Measurements from ENCODE around the gene E2F4. TPM values are rescaled to one million over a fixed set of nuclear protein-coding genes. Genes with fewer than 3 reads are reported as not detected.

E2F4 gene
- total and polyA plus RNA-seq, 5 donors from 2014 or later, result 46.8 to 63.7 (median 50.3) TPM

DNA sequence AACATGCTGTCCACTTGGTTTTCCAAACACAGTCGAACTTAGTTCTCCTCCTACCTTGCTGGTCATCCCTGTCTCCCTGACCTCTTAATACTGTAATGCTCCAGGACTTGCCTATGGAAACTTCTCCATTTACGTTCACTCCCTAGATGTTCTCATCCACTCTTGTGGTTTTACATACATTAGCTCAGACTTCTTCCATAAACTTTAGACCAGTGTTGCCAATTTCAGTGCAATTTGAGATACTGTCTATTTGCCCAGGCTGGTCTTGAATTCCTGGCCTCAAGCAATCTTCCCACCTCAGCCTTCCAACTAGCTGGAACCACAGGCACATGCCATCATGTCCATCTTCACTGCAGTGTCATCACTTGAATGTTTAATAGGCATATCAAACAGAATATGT is 9.7 kb upstream of the E2F4 start:
- DNase-seq (no peak), ATAC-seq (ENCODE audit: low read depth in 2 of 2) (no peak)
- Mint-ChIP-seq H3K9me3 (peaks cover 0 to 1% (median 0%) of the 10 kb centered on the region in 7 donors), H3K27ac (no peak overlapping the region), H3K4me3 (no peak overlapping the region), H3K36me3 (no peaks in the 10 kb centered on the region), H3K4me1 (peaks cover 4 to 23% (median 13%) of the 10 kb centered on the region in 4 donors), H3K27me3 (peaks cover 15% of the 10 kb centered on the region)
- Histone ChIP-seq H3K36me3 (ENCODE audit: control insufficient read depth, insufficient read depth, low read length) (no peaks in the 10 kb centered on the region), H3K9me3 (ENCODE audit: control insufficient read depth in 2 of 2, low read length in 2 of 2) (no peaks in the 10 kb centered on the region), H3K27ac (ENCODE audit: insufficient read depth, low read length, poor library complexity, severe bottlenecking) (no peak overlapping the region), H3K27me3 (ENCODE audit: control insufficient read depth, insufficient read depth, low read length) (peaks cover 3% of the 10 kb centered on the region), H3K4me1 (ENCODE audit: control insufficient read depth, insufficient read depth, low read length, poor library complexity, severe bottlenecking) (peaks cover 31% of the 10 kb centered on the region), H3K4me3 (ENCODE audit: low read depth, low read length) (no peak overlapping the region)

DNA sequence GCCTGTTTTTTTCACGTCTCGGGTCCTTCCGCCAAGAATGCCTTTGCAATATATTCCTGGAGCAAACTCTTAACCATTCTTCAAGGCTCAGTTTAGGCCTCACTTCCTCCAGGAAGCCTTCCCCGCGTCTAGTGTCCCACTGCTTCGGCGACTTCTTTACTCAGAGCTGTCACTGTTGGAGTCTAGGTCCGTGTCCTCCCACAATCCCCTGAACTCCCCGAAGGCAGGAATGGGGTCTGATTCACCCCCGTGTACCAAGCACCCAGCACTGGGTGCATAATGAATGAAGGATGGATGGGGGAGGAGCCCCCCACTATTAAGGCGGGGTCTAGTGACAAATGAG is 8.7 kb upstream of the E2F4 start:
- Histone ChIP-seq H3K36me3 (ENCODE audit: control insufficient read depth, insufficient read depth, low read length) (no peaks in the 10 kb centered on the region), H3K4me1 (ENCODE audit: control insufficient read depth, insufficient read depth, low read length, poor library complexity, severe bottlenecking) (peaks cover 25% of the 10 kb centered on the region), H3K9me3 (ENCODE audit: control insufficient read depth in 2 of 2, low read length in 2 of 2) (no peaks in the 10 kb centered on the region), H3K4me3 (ENCODE audit: low read depth, low read length) (peak overlapping the region; percentile 73), H3K27me3 (ENCODE audit: control insufficient read depth, insufficient read depth, low read length) (peaks cover 3% of the 10 kb centered on the region), H3K27ac (ENCODE audit: insufficient read depth, low read length, poor library complexity, severe bottlenecking) (peak overlapping the region; percentile 94)
- Mint-ChIP-seq H3K27me3 (peaks cover 10% of the 10 kb centered on the region), H3K27ac (no peak overlapping the region), H3K4me1 (peaks cover 4 to 23% (median 11%) of the 10 kb centered on the region in 4 donors), H3K36me3 (no peaks in the 10 kb centered on the region), H3K4me3 (no peak overlapping the region), H3K9me3 (no peaks in the 10 kb centered on the region)
- ATAC-seq (ENCODE audit: low read depth in 2 of 2), result no peak
- no peak for DNase-seq

DNA sequence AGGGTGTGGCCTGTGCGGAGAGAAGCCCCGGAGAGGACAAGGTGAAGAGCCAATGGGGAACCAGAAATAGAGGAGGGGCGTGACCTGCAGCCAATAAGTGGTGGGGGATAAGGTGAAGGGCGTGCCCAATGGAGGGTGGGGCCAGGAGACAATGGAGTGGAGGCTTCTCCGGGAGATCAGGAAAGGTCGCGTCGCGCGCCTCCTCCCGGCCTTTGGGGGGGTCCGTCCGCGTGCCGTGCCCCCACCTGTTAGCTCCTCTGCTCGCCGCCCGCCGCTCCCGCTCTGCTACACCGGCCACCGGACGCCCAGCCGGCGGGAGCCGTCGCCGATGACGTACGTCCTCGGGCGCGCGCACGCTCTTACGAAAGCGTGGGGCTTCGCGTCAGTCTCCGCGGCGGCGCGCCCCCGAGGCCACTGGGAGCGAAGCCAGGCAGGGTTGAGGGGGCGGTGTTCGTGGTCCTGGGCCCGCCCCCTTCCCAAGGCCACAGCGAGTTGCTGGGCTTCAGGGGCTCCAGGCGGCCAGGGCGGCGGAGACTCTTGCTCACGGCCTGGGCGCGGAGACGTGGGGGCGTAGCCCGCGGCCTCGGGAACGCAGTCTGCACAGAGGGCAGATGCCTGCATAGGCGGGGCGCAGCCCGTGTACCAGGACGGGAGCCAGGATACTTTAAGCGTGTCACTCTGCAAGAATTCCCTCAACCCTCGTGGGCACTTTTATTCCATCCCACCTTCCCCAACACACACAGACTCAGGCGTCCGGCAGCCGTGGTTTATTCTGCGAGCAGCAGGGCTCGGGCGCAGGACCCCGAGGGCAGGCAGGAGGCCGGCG is 8.1 kb upstream of the E2F4 start, which contains the start of gene MATCAP1:
MATCAP1 (minus strand) TSS at position 337 of the 826 bp plus-strand sequence. CDS start 3,353 bp downstream, outside the sequence.
- ATAC-seq (ENCODE audit: low read depth in 2 of 2) (peak; percentile 94 to 95), DNase-seq (peak; percentile 92 to 99 (median 96))
- no peaks in the 10 kb centered on the region for H3K36me3 Mint-ChIP-seq
- H3K27me3 Mint-ChIP-seq, result peaks cover 10% of the 10 kb centered on the region
- no peaks in the 10 kb centered on the region for H3K9me3 Mint-ChIP-seq
- peaks cover 3% of the 10 kb centered on the region for H3K27me3 ChIP-seq (ENCODE audit: control insufficient read depth, insufficient read depth, low read length)
- peak within 1 kb of the TSS; percentile 94 for H3K27ac ChIP-seq (ENCODE audit: insufficient read depth, low read length, poor library complexity, severe bottlenecking)
- H3K4me3 Mint-ChIP-seq, result peak within 1 kb of the TSS in 3 of 4 donors; percentile 88 to 94 (median 92)
- no peaks in the 10 kb centered on the region for H3K36me3 ChIP-seq (ENCODE audit: control insufficient read depth, insufficient read depth, low read length)
- H3K27ac Mint-ChIP-seq, result peak within 1 kb of the TSS in 1 of 3 donors; percentile 74
- H3K4me3 ChIP-seq (ENCODE audit: low read depth, low read length), result peak within 1 kb of the TSS; percentile 77
- peaks cover 4 to 18% (median 9%) of the 10 kb centered on the region in 4 donors for H3K4me1 Mint-ChIP-seq
- peaks cover 19% of the 10 kb centered on the region for H3K4me1 ChIP-seq (ENCODE audit: control insufficient read depth, insufficient read depth, low read length, poor library complexity, severe bottlenecking)
- H3K9me3 ChIP-seq (ENCODE audit: control insufficient read depth in 2 of 2, low read length in 2 of 2), result no peaks in the 10 kb centered on the region

GRCh38 chr16:67184453-67184994 is 7.4 kb upstream of the E2F4 start:
- DNase-seq (no peak), ATAC-seq (ENCODE audit: low read depth in 2 of 2) (no peak)
- H3K27me3 ChIP-seq (ENCODE audit: control insufficient read depth, insufficient read depth, low read length), result peaks cover 3% of the 10 kb centered on the region
- peak overlapping the region in 3 of 4 donors; percentile 88 to 94 (median 92) for H3K4me3 Mint-ChIP-seq
- H3K4me3 ChIP-seq (ENCODE audit: low read depth, low read length), result peak overlapping the region; percentile 77
- H3K27ac ChIP-seq (ENCODE audit: insufficient read depth, low read length, poor library complexity, severe bottlenecking), result peak overlapping the region; percentile 94
- H3K27me3 Mint-ChIP-seq, result peaks cover 10% of the 10 kb centered on the region
- no peaks in the 10 kb centered on the region for H3K9me3 ChIP-seq (ENCODE audit: control insufficient read depth in 2 of 2, low read length in 2 of 2)
- peaks cover 4 to 17% (median 7%) of the 10 kb centered on the region in 4 donors for H3K4me1 Mint-ChIP-seq
- peaks cover 18% of the 10 kb centered on the region for H3K4me1 ChIP-seq (ENCODE audit: control insufficient read depth, insufficient read depth, low read length, poor library complexity, severe bottlenecking)
- peak overlapping the region in 1 of 3 donors; percentile 74 for H3K27ac Mint-ChIP-seq
- H3K9me3 Mint-ChIP-seq, result no peaks in the 10 kb centered on the region
- H3K36me3 Mint-ChIP-seq, result no peaks in the 10 kb centered on the region
- H3K36me3 ChIP-seq (ENCODE audit: control insufficient read depth, insufficient read depth, low read length), result no peaks in the 10 kb centered on the region

GRCh38 chr16:67184995-67185650 is 6.8 kb upstream of the E2F4 start:
- H3K36me3 ChIP-seq (ENCODE audit: control insufficient read depth, insufficient read depth, low read length), result no peaks in the 10 kb centered on the region
- H3K27me3 ChIP-seq (ENCODE audit: control insufficient read depth, insufficient read depth, low read length), result peaks cover 3% of the 10 kb centered on the region
- Mint-ChIP-seq H3K4me1 (peaks cover 4 to 17% (median 7%) of the 10 kb centered on the region in 4 donors), H3K27ac (peak overlapping the region in 2 of 3 donors; percentile 82 to 93), H3K27me3 (peaks cover 10% of the 10 kb centered on the region), H3K4me3 (peak overlapping the region in 3 of 4 donors; percentile 88 to 94 (median 92)), H3K9me3 (no peaks in the 10 kb centered on the region), H3K36me3 (no peaks in the 10 kb centered on the region)
- DNase-seq, result peak; percentile 71 to 79 (median 74)
- no peak overlapping the region for H3K27ac ChIP-seq (ENCODE audit: insufficient read depth, low read length, poor library complexity, severe bottlenecking)
- H3K9me3 ChIP-seq (ENCODE audit: control insufficient read depth in 2 of 2, low read length in 2 of 2), result no peaks in the 10 kb centered on the region
- no peak for ATAC-seq (ENCODE audit: low read depth in 2 of 2)
- H3K4me3 ChIP-seq (ENCODE audit: low read depth, low read length), result no peak overlapping the region
- H3K4me1 ChIP-seq (ENCODE audit: control insufficient read depth, insufficient read depth, low read length, poor library complexity, severe bottlenecking), result peaks cover 18% of the 10 kb centered on the region

DNA sequence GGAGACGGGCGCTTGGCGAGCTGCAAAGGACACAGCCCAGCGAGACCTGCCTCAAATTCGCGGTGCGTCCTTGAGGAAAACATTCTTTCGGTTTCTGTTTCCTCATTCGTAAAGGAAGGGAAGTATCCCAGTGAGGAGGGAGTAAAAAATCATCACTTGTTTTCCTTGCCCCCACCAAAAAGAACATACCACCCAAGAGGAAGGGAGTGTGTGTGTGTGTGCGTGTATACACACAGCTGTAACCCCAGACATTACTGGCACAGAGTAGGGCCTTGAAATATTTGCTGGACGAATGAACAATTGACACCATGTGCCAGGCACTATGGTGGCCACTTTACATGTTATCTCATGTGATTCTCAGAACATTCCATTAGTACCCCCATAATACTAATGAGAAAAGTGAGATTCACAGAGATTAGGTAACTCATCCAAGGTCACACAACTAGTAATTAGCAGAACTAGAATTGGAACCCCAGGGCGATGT is 6.3 kb upstream of the E2F4 start:
- Mint-ChIP-seq H3K27ac (peak overlapping the region in 2 of 3 donors; percentile 82 to 93), H3K36me3 (no peaks in the 10 kb centered on the region), H3K4me1 (peaks cover 4 to 17% (median 7%) of the 10 kb centered on the region in 4 donors), H3K4me3 (peak overlapping the region in 3 of 4 donors; percentile 88 to 94 (median 92)), H3K9me3 (no peaks in the 10 kb centered on the region), H3K27me3 (peaks cover 10% of the 10 kb centered on the region)
- Histone ChIP-seq H3K27me3 (ENCODE audit: control insufficient read depth, insufficient read depth, low read length) (peaks cover 3% of the 10 kb centered on the region), H3K36me3 (ENCODE audit: control insufficient read depth, insufficient read depth, low read length) (no peaks in the 10 kb centered on the region), H3K4me3 (ENCODE audit: low read depth, low read length) (no peak overlapping the region), H3K4me1 (ENCODE audit: control insufficient read depth, insufficient read depth, low read length, poor library complexity, severe bottlenecking) (peaks cover 18% of the 10 kb centered on the region), H3K9me3 (ENCODE audit: control insufficient read depth in 2 of 2, low read length in 2 of 2) (no peaks in the 10 kb centered on the region), H3K27ac (ENCODE audit: insufficient read depth, low read length, poor library complexity, severe bottlenecking) (no peak overlapping the region)
- no peak for DNase-seq
- ATAC-seq (ENCODE audit: low read depth in 2 of 2), result no peak

DNA sequence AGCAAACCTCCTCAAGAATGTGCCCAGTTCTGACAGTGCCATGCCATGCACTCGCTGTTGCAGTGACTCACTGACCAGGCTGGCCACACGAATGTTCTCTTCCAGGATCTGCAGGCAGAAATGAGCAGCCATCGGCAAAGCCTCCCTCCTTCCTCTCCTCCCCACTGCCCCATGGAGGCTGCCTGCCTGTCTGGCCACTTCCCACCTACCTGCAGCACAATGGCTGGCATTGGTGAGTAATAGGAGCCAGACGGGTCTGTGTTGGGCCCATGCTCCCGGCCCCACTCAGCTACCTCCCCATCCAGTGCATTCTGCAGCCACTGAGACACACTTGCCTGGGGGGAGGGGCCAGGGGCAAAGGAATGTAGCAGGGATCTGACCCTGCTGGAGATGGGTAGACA is 5.4 kb upstream of the E2F4 start:
- Mint-ChIP-seq H3K36me3 (no peaks in the 10 kb centered on the region), H3K27me3 (peaks cover 10% of the 10 kb centered on the region), H3K9me3 (no peaks in the 10 kb centered on the region), H3K27ac (no peak overlapping the region), H3K4me3 (peak overlapping the region in 2 of 4 donors; percentile 27 to 59), H3K4me1 (peaks cover 8 to 23% (median 11%) of the 10 kb centered on the region in 4 donors)
- Histone ChIP-seq H3K9me3 (ENCODE audit: control insufficient read depth in 2 of 2, low read length in 2 of 2) (no peaks in the 10 kb centered on the region), H3K27me3 (ENCODE audit: control insufficient read depth, insufficient read depth, low read length) (peaks cover 3% of the 10 kb centered on the region), H3K36me3 (ENCODE audit: control insufficient read depth, insufficient read depth, low read length) (no peaks in the 10 kb centered on the region), H3K4me1 (ENCODE audit: control insufficient read depth, insufficient read depth, low read length, poor library complexity, severe bottlenecking) (peaks cover 22% of the 10 kb centered on the region), H3K4me3 (ENCODE audit: low read depth, low read length) (no peak overlapping the region), H3K27ac (ENCODE audit: insufficient read depth, low read length, poor library complexity, severe bottlenecking) (no peak overlapping the region)
- DNase-seq (no peak), ATAC-seq (ENCODE audit: low read depth in 2 of 2) (no peak)

All from CD4-positive, CD25-positive, alpha-beta regulatory T cell (primary cell).